H7 (cell line): ENCODE measurements around the gene SPOCK1. TPM values are rescaled to one million over a fixed set of nuclear protein-coding genes. Genes with fewer than 3 reads are reported as not detected.
"Not testable (repeated sequence)": the region's sequence is repeated elsewhere in the genome, so short reads cannot be mapped to it uniquely, and the experiment has no call there.

ENCODE experiments used
- DNase-seq: peaks from one replicate; pipeline ENCODE4 v3.0.0; 2012
- H3K27me3 ChIP-seq: 2 replicates; pipeline ENCODE4 v1.6.0; 2011; ENCODE audit warnings: mild to moderate bottlenecking, low read length; ENCODE audit not compliant: control insufficient read depth, insufficient read depth
- H3K36me3 ChIP-seq: replicated peaks from 2 replicates; pipeline ENCODE4 v1.5.1; 2011; ENCODE audit warnings: low read length; ENCODE audit not compliant: control insufficient read depth, insufficient read depth
- H3K4me3 ChIP-seq: 2 replicates; pipeline ENCODE4 v1.5.1; 2011; ENCODE audit warnings: low read depth, mild to moderate bottlenecking, control low read depth, low read length, moderate library complexity; ENCODE audit not compliant: insufficient read depth
- total RNA-seq: library from RNA; depleted of rRNA; stranded (reverse); fragments of >200 nt; shearing (Covaris generic); gene quantifications from 2 replicates; pipeline ENCODE4 v1.2.3, GENCODE V29; 2014

Gene SPOCK1
- total RNA-seq, 1 experiment from 2014 or later: 1.4 TPM

- no peak overlapping the region for H3K4me3 ChIP-seq
- H3K27me3 ChIP-seq: no peaks in the 10 kb centered on the region
- peak; percentile 17 for DNase-seq
- no peaks in the 10 kb centered on the region for H3K36me3 ChIP-seq
Measured at GRCh38 chr5:137405393-137405792, 93.7 kb downstream of the SPOCK1 start.

GRCh38 chr5:137403869-137404268, 95.3 kb downstream of the SPOCK1 start:
- H3K36me3 ChIP-seq: no peaks in the 10 kb centered on the region
- H3K4me3 ChIP-seq: no peak overlapping the region
- no peak for DNase-seq
- no peaks in the 10 kb centered on the region for H3K27me3 ChIP-seq

GRCh38 chr5:137402436-137403187, 96.5 kb downstream of the SPOCK1 start:
- H3K36me3 ChIP-seq: no peaks in the 10 kb centered on the region
- H3K4me3 ChIP-seq: no peak overlapping the region
- no peak for DNase-seq
- no peaks in the 10 kb centered on the region for H3K27me3 ChIP-seq

- DNase-seq: no peak
- no peaks in the 10 kb centered on the region; the same call in 1 of the 2 replicates for H3K27me3 ChIP-seq
- no peaks in the 10 kb centered on the region for H3K36me3 ChIP-seq
- no peak overlapping the region for H3K4me3 ChIP-seq
Measured at GRCh38 chr5:137401946-137402345, 97.2 kb downstream of the SPOCK1 start.

- Histone ChIP-seq H3K27me3 (no peaks in the 10 kb centered on the region; the same call in 1 of the 2 replicates), H3K36me3 (no peaks in the 10 kb centered on the region), H3K4me3 (no peak overlapping the region)
- no peak for DNase-seq
Measured at GRCh38 chr5:137400571-137400970, 98.6 kb downstream of the SPOCK1 start.

GRCh38 chr5:137399911-137400310, 99.2 kb downstream of the SPOCK1 start:
- H3K27me3 ChIP-seq: no peaks in the 10 kb centered on the region; the same call in 1 of the 2 replicates
- H3K4me3 ChIP-seq: no peak overlapping the region
- H3K36me3 ChIP-seq: no peaks in the 10 kb centered on the region
- DNase-seq: no peak

- H3K4me3 ChIP-seq: no peak overlapping the region
- H3K36me3 ChIP-seq: no peaks in the 10 kb centered on the region
- H3K27me3 ChIP-seq: no peaks in the 10 kb centered on the region; the same call in 1 of the 2 replicates
- no peak for DNase-seq
Measured at GRCh38 chr5:137398751-137399150, 100.4 kb downstream of the SPOCK1 start.

GRCh38 chr5:137398154-137398553, 101.0 kb downstream of the SPOCK1 start:
- DNase-seq: no peak
- Histone ChIP-seq H3K4me3 (no peak overlapping the region), H3K27me3 (no peaks in the 10 kb centered on the region; the same call in 1 of the 2 replicates), H3K36me3 (no peaks in the 10 kb centered on the region)

GRCh38 chr5:137395011-137395755, 103.9 kb downstream of the SPOCK1 start:
- Histone ChIP-seq H3K36me3 (no peaks in the 10 kb centered on the region), H3K4me3 (no peak overlapping the region), H3K27me3 (no peaks in the 10 kb centered on the region; the same call in 1 of the 2 replicates)
- DNase-seq: no peak

GRCh38 chr5:137394380-137394779, 104.7 kb downstream of the SPOCK1 start:
- DNase-seq: no peak
- H3K36me3 ChIP-seq: no peaks in the 10 kb centered on the region
- no peaks in the 10 kb centered on the region; the same call in 1 of the 2 replicates for H3K27me3 ChIP-seq
- no peak overlapping the region for H3K4me3 ChIP-seq

GRCh38 chr5:137393196-137393993, 105.7 kb downstream of the SPOCK1 start:
- Histone ChIP-seq H3K27me3 (no peaks in the 10 kb centered on the region; the same call in 1 of the 2 replicates), H3K4me3 (no peak overlapping the region), H3K36me3 (no peaks in the 10 kb centered on the region)
- DNase-seq: no peak

GRCh38 chr5:137392261-137392660, 106.9 kb downstream of the SPOCK1 start:
- Histone ChIP-seq H3K36me3 (no peaks in the 10 kb centered on the region), H3K4me3 (no peak overlapping the region), H3K27me3 (no peaks in the 10 kb centered on the region; the same call in 1 of the 2 replicates)
- DNase-seq: no peak

GRCh38 chr5:137391044-137391443, 108.1 kb downstream of the SPOCK1 start:
- not testable (repeated sequence) for H3K27me3 ChIP-seq, H3K36me3 ChIP-seq, DNase-seq, H3K4me3 ChIP-seq

GRCh38 chr5:137389042-137389441, 110.1 kb downstream of the SPOCK1 start:
- Histone ChIP-seq H3K36me3 (no peaks in the 10 kb centered on the region), H3K27me3 (no peaks in the 10 kb centered on the region), H3K4me3 (no peak overlapping the region)
- DNase-seq: no peak
